HG03520 (cell line): Measurements from ENCODE around the gene OR10H5.
"Not testable (repeated sequence)": the region's sequence is repeated elsewhere in the genome, so short reads cannot be mapped to it uniquely, and the experiment has no call there.

Experiments
- ATAC-seq: cut with Tn5 transposase; IDR thresholded peaks from one replicate; pipeline ENCODE4 v1.9.1; 2021; ENCODE audit warnings: mild to moderate bottlenecking, moderate library complexity; ENCODE audit not compliant: unreplicated experiment

The OR10H5 gene

GRCh38 chr19:15787611-15788155 is at the start of gene OR10H5:
TSS of gene OR10H5 (plus strand) at chr19:15787661. CDS start at chr19:15794049, 6,388 bp downstream.
- no peak for ATAC-seq

- no peak for ATAC-seq
These were observed 49.7 kb upstream of the OR10H5 start, which contains the start of gene OR10H3 for GRCh38 chr19:15737722-15738121. TSS of gene OR10H3 (plus strand) at chr19:15737985. CDS start at chr19:15741393, 3,408 bp downstream.

GRCh38 chr19:15740785-15741184 is 46.7 kb upstream of the OR10H5 start:
- ATAC-seq, result no peak

GRCh38 chr19:15748239-15748638 is 39.2 kb upstream of the OR10H5 start:
- no peak for ATAC-seq

GRCh38 chr19:15758379-15758778 is 29.1 kb upstream of the OR10H5 start:
- ATAC-seq, result no peak

- no peak for ATAC-seq
These were observed 27.4 kb upstream of the OR10H5 start for GRCh38 chr19:15759962-15760565.

- ATAC-seq, result no peak
These were observed 17.9 kb upstream of the OR10H5 start for GRCh38 chr19:15769586-15769985.

GRCh38 chr19:15774159-15774558 is 13.3 kb upstream of the OR10H5 start:
- ATAC-seq, result not testable (repeated sequence)

- no peak for ATAC-seq
These were observed 12.2 kb upstream of the OR10H5 start for GRCh38 chr19:15775249-15775648.

- no peak for ATAC-seq
These were observed 11.2 kb upstream of the OR10H5 start for GRCh38 chr19:15776264-15776663.

- ATAC-seq, result no peak
These were observed 10.2 kb upstream of the OR10H5 start for GRCh38 chr19:15776991-15777970.

- no peak for ATAC-seq
These were observed 7.5 kb upstream of the OR10H5 start for GRCh38 chr19:15779756-15780476.

- no peak for ATAC-seq
These were observed 6.6 kb upstream of the OR10H5 start for GRCh38 chr19:15780610-15781418.

- ATAC-seq, result no peak
These were observed 5.8 kb upstream of the OR10H5 start for GRCh38 chr19:15781661-15782060.

- ATAC-seq, result no peak
These were observed 5.2 kb upstream of the OR10H5 start for GRCh38 chr19:15782211-15782610.

GRCh38 chr19:15782896-15783295 is 4.6 kb upstream of the OR10H5 start:
- not testable (repeated sequence) for ATAC-seq

GRCh38 chr19:15788594-15789270 is 1.3 kb downstream of the OR10H5 start:
- no peak for ATAC-seq

GRCh38 chr19:15790096-15790495 is 2.6 kb downstream of the OR10H5 start:
- no peak for ATAC-seq

GRCh38 chr19:15794279-15794678 is 6.8 kb downstream of the OR10H5 start:
- ATAC-seq, result not testable (repeated sequence)

GRCh38 chr19:15810335-15810734 is 22.9 kb downstream of the OR10H5 start:
- no peak for ATAC-seq
